HG03354 (cell line): ENCODE results near the gene PCDH9.

ENCODE experiments used
- ATAC-seq: cut with Tn5 transposase; IDR thresholded peaks from one replicate; pipeline ENCODE4 v1.9.1; 2021; ENCODE audit warnings: mild to moderate bottlenecking; ENCODE audit not compliant: unreplicated experiment, poor library complexity, severe bottlenecking

The PCDH9 gene

GRCh38 chr13:67229481-67230403, at the start of gene PCDH9:
Gene PCDH9 (minus strand): TSS chr13:67230336. CDS start chr13:67228440, 1,896 bp downstream.
- ATAC-seq, result peak; percentile 6

GRCh38 chr13:67278235-67278634, 48.1 kb upstream of the PCDH9 start:
- ATAC-seq, result no peak

GRCh38 chr13:67277581-67277980, 47.4 kb upstream of the PCDH9 start:
- ATAC-seq, result no peak

GRCh38 chr13:67275351-67275960, 45.3 kb upstream of the PCDH9 start:
- no peak for ATAC-seq

GRCh38 chr13:67273001-67273400, 42.9 kb upstream of the PCDH9 start:
- ATAC-seq, result no peak

GRCh38 chr13:67267136-67267535, 37.0 kb upstream of the PCDH9 start:
- ATAC-seq, result no peak

- ATAC-seq, result no peak
Observed at GRCh38 chr13:67259208-67259607, 29.1 kb upstream of the PCDH9 start.

GRCh38 chr13:67258482-67258881, 28.3 kb upstream of the PCDH9 start:
- ATAC-seq, result peak; percentile 74

- no peak for ATAC-seq
Observed at GRCh38 chr13:67238861-67239260, 8.7 kb upstream of the PCDH9 start.

- peak; percentile 77 for ATAC-seq
Observed at GRCh38 chr13:67238277-67238859, 8.2 kb upstream of the PCDH9 start.

- no peak for ATAC-seq
Observed at GRCh38 chr13:67235265-67235664, 5.1 kb upstream of the PCDH9 start.

- no peak for ATAC-seq
Observed at GRCh38 chr13:67232384-67232783, 2.2 kb upstream of the PCDH9 start.

GRCh38 chr13:67231289-67232000, 1.3 kb upstream of the PCDH9 start:
- no peak for ATAC-seq

- ATAC-seq, result peak; percentile 96
Observed at GRCh38 chr13:67230404-67231288, 510 bp upstream of the PCDH9 start.

GRCh38 chr13:67228916-67229315, 1.2 kb downstream of the PCDH9 start:
- ATAC-seq, result no peak

- no peak for ATAC-seq
Observed at GRCh38 chr13:67228031-67228430, 2.1 kb downstream of the PCDH9 start.

- no peak for ATAC-seq
Observed at GRCh38 chr13:67227131-67227983, 2.8 kb downstream of the PCDH9 start.

GRCh38 chr13:67226696-67227095, 3.4 kb downstream of the PCDH9 start:
- no peak for ATAC-seq
